Neuron (in vitro differentiated cells): Measurements from ENCODE around the gene NCKIPSD.
"Not testable (repeated sequence)": the region's sequence is repeated elsewhere in the genome, so short reads cannot be mapped to it uniquely, and the experiment has no call there.

Experiments
- H2AFZ ChIP-seq: one replicate; pipeline ENCODE4 v1.6.1; 2013; ENCODE audit warnings: low read depth, mild to moderate bottlenecking, inconsistent platforms, low read length, moderate library complexity
- H3K27me3 ChIP-seq: one replicate; pipeline ENCODE4 v1.6.1; 2013; ENCODE audit warnings: low read length; ENCODE audit not compliant: insufficient read depth
- H3K36me3 ChIP-seq: one replicate; pipeline ENCODE4 v1.6.1; 2013; ENCODE audit warnings: low read length; ENCODE audit not compliant: insufficient read depth
- H3K4me1 ChIP-seq: one replicate; pipeline ENCODE4 v1.6.1; 2013; ENCODE audit warnings: low read length; ENCODE audit not compliant: insufficient read depth
- H3K4me3 ChIP-seq: 2 replicates; pipeline ENCODE4 v1.5.1; 2013; ENCODE audit warnings: mild to moderate bottlenecking, low read length, moderate library complexity
- H3K9me3 ChIP-seq: one replicate; pipeline ENCODE4 v1.6.1; 2013; ENCODE audit warnings: low read length

NCKIPSD gene

DNA sequence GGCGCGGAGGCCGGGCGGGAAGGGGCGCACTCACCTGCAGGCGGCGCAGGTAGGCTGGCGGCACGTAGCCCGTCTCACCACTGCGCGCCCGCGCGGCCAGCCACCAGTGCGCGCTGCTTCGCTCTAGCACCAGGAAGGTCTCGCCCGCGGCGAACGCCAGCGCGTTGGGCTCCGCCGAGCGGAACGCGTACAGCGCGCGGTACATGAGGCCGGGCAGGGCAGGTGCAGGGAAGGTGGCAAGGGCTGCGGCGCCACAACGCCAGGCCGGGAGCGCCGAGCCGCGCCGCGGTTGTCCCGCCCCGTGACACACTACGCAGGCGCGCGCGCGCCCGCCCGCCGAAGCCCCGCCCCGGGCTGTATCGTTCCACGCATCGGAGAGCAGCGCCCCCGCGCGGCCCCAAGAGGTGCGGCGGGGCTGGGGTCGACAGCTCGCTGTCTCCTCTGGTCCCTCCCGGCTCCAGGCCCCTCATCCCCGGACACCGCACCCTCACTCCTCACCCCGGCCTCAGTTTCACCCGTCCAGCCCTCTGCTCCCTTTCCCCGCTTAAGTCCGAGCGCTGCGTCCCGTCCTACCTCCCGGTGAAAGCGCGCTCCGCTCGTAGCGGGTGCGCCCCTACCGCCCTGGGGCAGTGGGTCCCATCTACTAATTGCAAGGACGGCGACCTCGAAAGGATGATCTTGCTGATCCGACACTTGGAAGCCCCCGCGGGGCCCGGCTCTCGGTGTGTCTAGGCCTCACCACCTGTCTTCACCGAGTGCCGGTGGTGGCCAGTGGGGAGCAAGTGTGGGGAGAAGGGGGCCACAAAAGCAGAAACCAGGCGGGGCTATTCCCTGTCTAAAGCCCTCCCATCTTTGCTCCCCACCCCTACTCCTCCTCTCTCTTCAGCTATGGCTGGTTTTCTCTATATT lies at the start of gene NCKIPSD:
TSS of gene NCKIPSD (minus strand) at position 313 of the 909 bp plus-strand sequence. CDS start at position 205, 108 bp downstream.
- no peaks in the 10 kb centered on the region for H3K9me3 ChIP-seq
- H3K27me3 ChIP-seq = no peaks in the 10 kb centered on the region
- H3K36me3 ChIP-seq = peaks cover 54% of the 10 kb centered on the region
- peak within 1 kb of the TSS; percentile 27 for H2AFZ ChIP-seq
- H3K4me1 ChIP-seq = peaks cover 7% of the 10 kb centered on the region
- H3K4me3 ChIP-seq = peak within 1 kb of the TSS; percentile 67

- not testable (repeated sequence) for H3K27me3 ChIP-seq, H3K9me3 ChIP-seq, H2AFZ ChIP-seq, H3K36me3 ChIP-seq
- Histone ChIP-seq H3K4me1 (peaks cover 13% of the 10 kb centered on the region), H3K4me3 (peak overlapping the region; percentile 35)
Measured at GRCh38 chr3:48735075-48735767, 49.5 kb upstream of the NCKIPSD start.

DNA sequence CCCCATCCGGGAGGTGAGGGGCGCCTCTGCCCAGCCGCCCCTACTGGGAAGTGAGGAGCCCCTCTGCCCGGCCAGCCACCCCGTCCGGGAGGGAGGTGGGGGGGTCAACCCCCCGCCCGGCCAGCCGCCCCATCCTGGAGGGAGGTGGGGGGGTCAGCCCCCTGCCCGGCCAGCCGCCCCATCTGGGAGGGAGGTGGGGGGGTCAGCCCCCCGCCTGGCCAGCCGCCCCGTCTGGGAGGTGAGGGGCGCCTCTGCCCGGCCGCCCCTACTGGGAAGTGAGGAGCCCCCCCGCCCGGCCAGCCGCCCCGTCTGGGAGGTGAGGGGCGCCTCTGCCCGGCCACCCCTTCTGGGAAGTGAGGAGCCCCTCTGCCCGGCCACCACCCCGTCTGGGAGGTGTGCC lies 48.8 kb upstream of the NCKIPSD start:
- not testable (repeated sequence) for H2AFZ ChIP-seq, H3K4me3 ChIP-seq, H3K9me3 ChIP-seq, H3K27me3 ChIP-seq, H3K36me3 ChIP-seq
- H3K4me1 ChIP-seq = peaks cover 11% of the 10 kb centered on the region

GRCh38 chr3:48733752-48734518 lies 48.2 kb upstream of the NCKIPSD start:
- not testable (repeated sequence) for H3K27me3 ChIP-seq, H3K36me3 ChIP-seq, H3K4me1 ChIP-seq, H3K9me3 ChIP-seq, H3K4me3 ChIP-seq, H2AFZ ChIP-seq

- H2AFZ ChIP-seq = no peak overlapping the region
- no peaks in the 10 kb centered on the region for H3K36me3 ChIP-seq
- no peaks in the 10 kb centered on the region for H3K9me3 ChIP-seq
- H3K4me3 ChIP-seq = no peak overlapping the region
- H3K27me3 ChIP-seq = no peaks in the 10 kb centered on the region
- H3K4me1 ChIP-seq = no peaks in the 10 kb centered on the region
Measured at GRCh38 chr3:48727511-48727910, 41.8 kb upstream of the NCKIPSD start.

- H2AFZ ChIP-seq, H3K4me1 ChIP-seq, H3K9me3 ChIP-seq, H3K36me3 ChIP-seq, H3K4me3 ChIP-seq, H3K27me3 ChIP-seq: not testable (repeated sequence)
Measured at GRCh38 chr3:48725185-48725855, 39.6 kb upstream of the NCKIPSD start.

DNA sequence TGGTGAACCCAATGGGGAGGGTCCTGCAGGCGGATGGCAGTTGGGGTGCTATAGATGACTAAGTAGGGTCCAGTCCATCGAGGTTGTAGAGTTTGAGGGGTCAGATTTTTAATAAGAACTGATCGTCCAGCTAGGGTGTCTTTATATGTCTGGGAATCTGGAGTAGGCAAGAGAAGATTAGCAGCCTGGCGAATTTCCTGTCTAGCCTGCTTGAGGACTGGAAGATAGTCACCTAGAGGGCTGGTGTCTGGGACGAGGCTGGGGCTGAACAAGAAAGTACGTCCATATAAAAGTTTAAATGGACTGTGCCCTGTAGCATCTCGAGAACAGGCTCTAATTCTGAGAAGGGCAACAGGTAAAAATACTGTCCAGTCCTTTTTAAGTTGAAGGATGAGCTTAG lies 38.0 kb upstream of the NCKIPSD start:
- H3K9me3 ChIP-seq = no peaks in the 10 kb centered on the region
- H3K36me3 ChIP-seq = no peaks in the 10 kb centered on the region
- H3K4me3 ChIP-seq = no peak overlapping the region
- no peaks in the 10 kb centered on the region for H3K27me3 ChIP-seq
- no peaks in the 10 kb centered on the region for H3K4me1 ChIP-seq
- no peak overlapping the region for H2AFZ ChIP-seq

GRCh38 chr3:48723293-48723692 lies 37.6 kb upstream of the NCKIPSD start:
- H2AFZ ChIP-seq, H3K4me1 ChIP-seq, H3K27me3 ChIP-seq, H3K9me3 ChIP-seq, H3K36me3 ChIP-seq, H3K4me3 ChIP-seq: not testable (repeated sequence)

DNA sequence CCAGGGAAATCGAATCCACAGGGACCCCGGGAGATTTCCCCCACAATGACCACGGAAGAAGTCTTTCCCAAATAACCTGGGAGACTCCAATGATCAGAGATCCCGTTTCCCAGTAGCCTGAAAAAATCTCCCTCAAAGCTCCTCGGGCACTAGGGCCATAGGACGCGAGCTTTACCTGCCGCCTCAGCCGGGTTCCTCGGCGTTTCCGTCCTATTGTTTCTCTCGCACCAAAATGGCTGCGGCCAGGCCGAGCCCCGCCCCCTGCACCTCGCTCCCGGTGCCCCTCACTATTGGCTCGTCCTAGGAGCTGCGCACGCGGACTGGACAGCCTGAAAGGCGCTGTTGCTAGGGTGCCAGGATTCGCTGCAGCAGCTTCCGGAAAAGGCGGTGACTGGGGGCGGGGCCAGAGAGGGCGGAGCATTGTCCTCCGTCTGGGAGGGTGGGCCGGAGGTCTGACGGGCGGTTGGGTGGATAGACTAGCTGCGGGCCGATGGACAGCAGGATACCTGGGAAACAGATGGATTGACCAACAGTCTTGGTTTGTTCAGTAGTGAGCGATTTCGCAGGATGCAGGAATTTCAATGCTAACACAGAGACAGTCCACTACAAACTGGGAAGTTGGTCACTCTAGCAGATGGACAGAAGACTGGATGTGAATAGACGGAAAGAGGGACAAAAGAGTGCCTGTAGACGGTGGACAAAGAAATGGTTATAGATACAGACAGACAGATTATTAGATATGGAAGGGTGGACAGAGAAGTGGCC lies 31.4 kb upstream of the NCKIPSD start, which contains the start of gene IP6K2:
TSS of gene IP6K2 (minus strand) at position 240 of the 765 bp plus-strand sequence. CDS start 21,930 bp downstream, outside the sequence.
- Histone ChIP-seq H3K27me3 (no peaks in the 10 kb centered on the region), H3K36me3 (peaks cover 23% of the 10 kb centered on the region), H3K4me1 (peaks cover 16% of the 10 kb centered on the region)

DNA sequence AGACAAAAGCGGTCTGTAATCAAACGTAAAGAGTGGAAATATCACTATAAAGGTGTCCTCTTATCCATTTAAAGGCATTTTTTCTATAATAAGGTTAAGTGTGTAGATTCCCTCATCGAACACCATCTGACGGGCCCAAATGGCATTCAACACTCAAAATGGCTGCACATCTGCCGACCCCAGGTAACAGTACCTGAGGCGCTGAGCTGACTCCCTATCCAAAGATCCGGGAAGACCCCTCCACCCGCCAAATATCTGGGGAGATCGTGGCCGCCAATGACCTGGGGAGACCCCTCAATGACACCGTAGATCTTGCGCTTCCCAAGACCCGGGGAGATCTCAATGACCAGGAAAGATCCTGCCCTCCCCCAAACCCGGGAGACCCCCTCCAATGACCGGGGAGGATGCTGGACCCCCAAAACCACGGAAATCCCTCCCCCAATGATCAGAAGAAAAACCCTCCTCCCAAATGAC lies 30.8 kb upstream of the NCKIPSD start:
- Histone ChIP-seq H3K4me3 (peak overlapping the region; percentile 96), H3K36me3 (peaks cover 27% of the 10 kb centered on the region), H2AFZ (no peak overlapping the region), H3K27me3 (no peaks in the 10 kb centered on the region), H3K9me3 (peaks cover 3% of the 10 kb centered on the region), H3K4me1 (peaks cover 16% of the 10 kb centered on the region)

More for the DNA sequence above, 31.4 kb upstream of the NCKIPSD start, which contains the start of gene IP6K2:
- Histone ChIP-seq H3K4me3 (peak within 1 kb of the TSS; percentile 96), H3K9me3 (no peaks in the 10 kb centered on the region), H2AFZ (peak within 1 kb of the TSS; percentile 6)

DNA sequence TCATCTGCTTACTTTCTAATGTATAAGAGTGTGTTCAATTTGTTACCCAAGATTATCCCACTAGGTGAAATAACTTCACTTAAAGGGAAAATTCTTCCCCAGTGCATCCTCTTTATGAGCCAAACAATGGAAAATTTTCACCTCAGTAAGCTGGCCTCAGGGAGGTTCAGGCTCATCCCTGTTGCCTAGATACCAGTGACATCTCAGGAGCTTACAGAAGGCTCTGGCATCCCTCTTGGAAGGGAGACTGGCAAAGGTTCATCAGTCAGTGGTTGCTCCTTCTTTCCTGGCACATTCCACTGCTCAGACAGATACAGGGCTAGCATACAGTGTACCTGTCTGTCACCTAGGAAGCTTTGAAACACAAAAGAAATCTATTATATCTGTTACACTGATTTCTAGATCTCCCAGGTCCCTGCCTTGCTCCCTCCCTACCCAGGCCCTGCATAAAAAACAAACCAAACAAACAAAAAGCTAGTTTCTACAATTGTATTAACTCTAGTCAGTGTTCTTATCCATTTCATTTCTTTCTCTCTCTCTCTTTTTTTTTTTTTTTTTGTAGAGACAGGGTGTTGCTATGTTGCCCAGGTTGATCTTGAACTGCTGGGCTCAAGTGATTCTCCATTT lies 29.6 kb upstream of the NCKIPSD start:
- H2AFZ ChIP-seq = no peak overlapping the region
- peaks cover 16% of the 10 kb centered on the region for H3K4me1 ChIP-seq
- no peaks in the 10 kb centered on the region for H3K27me3 ChIP-seq
- peak overlapping the region; percentile 96 for H3K4me3 ChIP-seq
- H3K36me3 ChIP-seq = peaks cover 38% of the 10 kb centered on the region
- H3K9me3 ChIP-seq = peaks cover 6% of the 10 kb centered on the region
